ENCODE data around the gene CAMK1D.

DNA sequence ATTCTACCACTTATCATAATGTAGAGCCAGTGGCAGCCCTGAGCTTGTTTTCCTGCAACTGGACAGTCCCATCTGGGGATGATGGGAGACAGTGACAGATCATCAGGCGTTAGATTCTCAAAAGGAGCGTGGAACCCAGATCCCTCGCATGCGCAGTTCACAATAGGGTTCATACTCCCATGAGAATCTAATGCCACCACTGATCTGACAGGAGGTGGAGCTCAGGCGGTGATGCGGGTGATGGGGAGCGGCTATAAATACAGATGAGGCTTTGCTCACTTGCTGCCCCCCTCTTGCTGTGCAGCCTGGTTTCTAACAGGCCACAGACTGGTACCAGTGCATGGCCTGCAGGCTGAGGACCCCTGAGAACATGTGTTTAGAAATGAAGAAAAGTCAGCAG is 260.1 kb downstream of the CAMK1D start:
- no peak for TF ChIP-seq ZNF677 (tag by site-specific recombination; IDR thresholded peaks at IDR 0.05)
- TF ChIP-seq REST (tag by site-specific recombination; IDR thresholded peaks at IDR 0.05), result no peak
- TF ChIP-seq, protein P1, sequence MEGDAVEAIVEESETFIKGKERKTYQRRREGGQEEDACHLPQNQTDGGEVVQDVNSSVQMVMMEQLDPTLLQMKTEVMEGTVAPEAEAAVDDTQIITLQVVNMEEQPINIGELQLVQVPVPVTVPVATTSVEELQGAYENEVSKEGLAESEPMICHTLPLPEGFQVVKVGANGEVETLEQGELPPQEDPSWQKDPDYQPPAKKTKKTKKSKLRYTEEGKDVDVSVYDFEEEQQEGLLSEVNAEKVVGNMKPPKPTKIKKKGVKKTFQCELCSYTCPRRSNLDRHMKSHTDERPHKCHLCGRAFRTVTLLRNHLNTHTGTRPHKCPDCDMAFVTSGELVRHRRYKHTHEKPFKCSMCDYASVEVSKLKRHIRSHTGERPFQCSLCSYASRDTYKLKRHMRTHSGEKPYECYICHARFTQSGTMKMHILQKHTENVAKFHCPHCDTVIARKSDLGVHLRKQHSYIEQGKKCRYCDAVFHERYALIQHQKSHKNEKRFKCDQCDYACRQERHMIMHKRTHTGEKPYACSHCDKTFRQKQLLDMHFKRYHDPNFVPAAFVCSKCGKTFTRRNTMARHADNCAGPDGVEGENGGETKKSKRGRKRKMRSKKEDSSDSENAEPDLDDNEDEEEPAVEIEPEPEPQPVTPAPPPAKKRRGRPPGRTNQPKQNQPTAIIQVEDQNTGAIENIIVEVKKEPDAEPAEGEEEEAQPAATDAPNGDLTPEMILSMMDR (tag by site-specific recombination; IDR thresholded peaks at IDR 0.05), result no peak
- TF ChIP-seq, protein P2, sequence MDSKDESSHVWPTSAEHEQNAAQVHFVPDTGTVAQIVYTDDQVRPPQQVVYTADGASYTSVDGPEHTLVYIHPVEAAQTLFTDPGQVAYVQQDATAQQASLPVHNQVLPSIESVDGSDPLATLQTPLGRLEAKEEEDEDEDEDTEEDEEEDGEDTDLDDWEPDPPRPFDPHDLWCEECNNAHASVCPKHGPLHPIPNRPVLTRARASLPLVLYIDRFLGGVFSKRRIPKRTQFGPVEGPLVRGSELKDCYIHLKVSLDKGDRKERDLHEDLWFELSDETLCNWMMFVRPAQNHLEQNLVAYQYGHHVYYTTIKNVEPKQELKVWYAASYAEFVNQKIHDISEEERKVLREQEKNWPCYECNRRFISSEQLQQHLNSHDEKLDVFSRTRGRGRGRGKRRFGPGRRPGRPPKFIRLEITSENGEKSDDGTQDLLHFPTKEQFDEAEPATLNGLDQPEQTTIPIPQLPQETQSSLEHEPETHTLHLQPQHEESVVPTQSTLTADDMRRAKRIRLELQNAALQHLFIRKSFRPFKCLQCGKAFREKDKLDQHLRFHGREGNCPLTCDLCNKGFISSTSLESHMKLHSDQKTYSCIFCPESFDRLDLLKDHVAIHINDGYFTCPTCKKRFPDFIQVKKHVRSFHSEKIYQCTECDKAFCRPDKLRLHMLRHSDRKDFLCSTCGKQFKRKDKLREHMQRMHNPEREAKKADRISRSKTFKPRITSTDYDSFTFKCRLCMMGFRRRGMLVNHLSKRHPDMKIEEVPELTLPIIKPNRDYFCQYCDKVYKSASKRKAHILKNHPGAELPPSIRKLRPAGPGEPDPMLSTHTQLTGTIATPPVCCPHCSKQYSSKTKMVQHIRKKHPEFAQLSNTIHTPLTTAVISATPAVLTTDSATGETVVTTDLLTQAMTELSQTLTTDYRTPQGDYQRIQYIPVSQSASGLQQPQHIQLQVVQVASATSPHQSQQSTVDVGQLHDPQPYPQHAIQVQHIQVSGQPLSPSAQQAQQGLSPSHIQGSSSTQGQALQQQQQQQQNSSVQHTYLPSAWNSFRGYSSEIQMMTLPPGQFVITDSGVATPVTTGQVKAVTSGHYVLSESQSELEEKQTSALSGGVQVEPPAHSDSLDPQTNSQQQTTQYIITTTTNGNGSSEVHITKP (tag by site-specific recombination; IDR thresholded peaks at IDR 0.05), result no peak
- TF ChIP-seq ZNF558 (tag by site-specific recombination; IDR thresholded peaks at IDR 0.05), result no peak
- TF ChIP-seq, protein P3, sequence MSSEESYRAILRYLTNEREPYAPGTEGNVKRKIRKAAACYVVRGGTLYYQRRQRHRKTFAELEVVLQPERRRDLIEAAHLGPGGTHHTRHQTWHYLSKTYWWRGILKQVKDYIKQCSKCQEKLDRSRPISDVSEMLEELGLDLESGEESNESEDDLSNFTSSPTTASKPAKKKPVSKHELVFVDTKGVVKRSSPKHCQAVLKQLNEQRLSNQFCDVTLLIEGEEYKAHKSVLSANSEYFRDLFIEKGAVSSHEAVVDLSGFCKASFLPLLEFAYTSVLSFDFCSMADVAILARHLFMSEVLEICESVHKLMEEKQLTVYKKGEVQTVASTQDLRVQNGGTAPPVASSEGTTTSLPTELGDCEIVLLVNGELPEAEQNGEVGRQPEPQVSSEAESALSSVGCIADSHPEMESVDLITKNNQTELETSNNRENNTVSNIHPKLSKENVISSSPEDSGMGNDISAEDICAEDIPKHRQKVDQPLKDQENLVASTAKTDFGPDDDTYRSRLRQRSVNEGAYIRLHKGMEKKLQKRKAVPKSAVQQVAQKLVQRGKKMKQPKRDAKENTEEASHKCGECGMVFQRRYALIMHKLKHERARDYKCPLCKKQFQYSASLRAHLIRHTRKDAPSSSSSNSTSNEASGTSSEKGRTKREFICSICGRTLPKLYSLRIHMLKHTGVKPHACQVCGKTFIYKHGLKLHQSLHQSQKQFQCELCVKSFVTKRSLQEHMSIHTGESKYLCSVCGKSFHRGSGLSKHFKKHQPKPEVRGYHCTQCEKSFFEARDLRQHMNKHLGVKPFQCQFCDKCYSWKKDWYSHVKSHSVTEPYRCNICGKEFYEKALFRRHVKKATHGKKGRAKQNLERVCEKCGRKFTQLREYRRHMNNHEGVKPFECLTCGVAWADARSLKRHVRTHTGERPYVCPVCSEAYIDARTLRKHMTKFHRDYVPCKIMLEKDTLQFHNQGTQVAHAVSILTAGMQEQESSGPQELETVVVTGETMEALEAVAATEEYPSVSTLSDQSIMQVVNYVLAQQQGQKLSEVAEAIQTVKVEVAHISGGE (tag by site-specific recombination; conservative IDR thresholded peaks at IDR 0.05; ENCODE audit: low read depth), result no peak
- no peak for TF ChIP-seq ZNF747 (tag by site-specific recombination; IDR thresholded peaks at IDR 0.05)
- TF ChIP-seq TCF7L2 (IDR thresholded peaks at IDR 0.05; ENCODE audit: borderline replicate concordance, low read depth, low read length), result no peak
- TF ChIP-seq ZNF548 (tag by site-specific recombination; IDR thresholded peaks at IDR 0.05), result no peak
- TF ChIP-seq, protein P4, sequence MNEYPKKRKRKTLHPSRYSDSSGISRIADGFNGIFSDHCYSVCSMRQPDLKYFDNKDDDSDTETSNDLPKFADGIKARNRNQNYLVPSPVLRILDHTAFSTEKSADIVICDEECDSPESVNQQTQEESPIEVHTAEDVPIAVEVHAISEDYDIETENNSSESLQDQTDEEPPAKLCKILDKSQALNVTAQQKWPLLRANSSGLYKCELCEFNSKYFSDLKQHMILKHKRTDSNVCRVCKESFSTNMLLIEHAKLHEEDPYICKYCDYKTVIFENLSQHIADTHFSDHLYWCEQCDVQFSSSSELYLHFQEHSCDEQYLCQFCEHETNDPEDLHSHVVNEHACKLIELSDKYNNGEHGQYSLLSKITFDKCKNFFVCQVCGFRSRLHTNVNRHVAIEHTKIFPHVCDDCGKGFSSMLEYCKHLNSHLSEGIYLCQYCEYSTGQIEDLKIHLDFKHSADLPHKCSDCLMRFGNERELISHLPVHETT (tag by site-specific recombination; IDR thresholded peaks at IDR 0.05), result no peak
- no peak for TF ChIP-seq KLF16 (tag by site-specific recombination; IDR thresholded peaks at IDR 0.05)
- TF ChIP-seq ZNF132 (tag by site-specific recombination; IDR thresholded peaks at IDR 0.05; ENCODE audit: borderline replicate concordance), result no peak
- no peak for TF ChIP-seq ZXDB (tag by site-specific recombination; IDR thresholded peaks at IDR 0.05)

Data from HEK293 (cell line).